Esophagus muscularis mucosa (tissue), 4 donors: ENCODE results near the gene MAP3K4. TPM values are rescaled to one million over a fixed set of nuclear protein-coding genes. Genes with fewer than 3 reads are reported as not detected.

Source experiments
- DNase-seq: peaks from one replicate; pipeline ENCODE4 v3.0.0-alpha.2; 2017; ENCODE audit errors: extremely low spot score
- H3K27ac ChIP-seq, 4 donors: fragments of 200-600 bp; sonication (generic); replicated peaks in 1 of 4; 1 replicate in 3 of 4; 2 replicates in 1 of 4; pipeline ENCODE4 v1.5.1; 2016 to 2019; ENCODE audit warnings: mild to moderate bottlenecking in 1 of 4
- H3K27me3 ChIP-seq, 4 donors: fragments of 200-600 bp; sonication (generic); one replicate each; pipeline versions ENCODE4 v1.5.1 to v1.6.0; 2016 to 2019
- H3K36me3 ChIP-seq, 4 donors: fragments of 200-600 bp; sonication (generic); one replicate each; pipeline ENCODE4 v1.5.1; 2016 to 2019
- H3K4me1 ChIP-seq, 4 donors: fragments of 200-600 bp; sonication (generic); one replicate each; pipeline ENCODE4 v1.5.1; 2016 to 2019
- H3K4me3 ChIP-seq, 4 donors: fragments of 200-600 bp; sonication (generic); 1 replicate in 2 of 4; 2 replicates in 2 of 4; pipeline ENCODE4 v1.5.1; 2016 to 2019; ENCODE audit warnings: mild to moderate bottlenecking in 4 of 4, moderate library complexity in 1 of 4
- H3K9me3 ChIP-seq, 4 donors: fragments of 200-600 bp; sonication (generic); 1 replicate in 3 of 4; 2 replicates in 1 of 4; pipeline ENCODE4 v1.5.1; 2016 to 2019
- EP300 ChIP-seq: sonication (generic); formaldehyde crosslinking; IDR thresholded peaks from one replicate; pipeline ENCODE4 v1.6.1; 2017; ENCODE audit warnings: antibody characterized with exemption
- POLR2A ChIP-seq: fragments of 450-650 bp; IDR thresholded peaks from one replicate; pipeline ENCODE4 v1.6.1; 2017; ENCODE audit warnings: antibody characterized with exemption, moderate library complexity, mild to moderate bottlenecking, low read depth
- POLR2AphosphoS5 ChIP-seq, 2 donors: sonication (generic); formaldehyde crosslinking; IDR thresholded peaks; one replicate each; pipeline ENCODE4 v1.6.1; 2017; ENCODE audit warnings: antibody characterized with exemption in 2 of 2
- WGBS: methylation state at CpG from one replicate; pipeline ENCODE4 v1.1.5; 2018; 5-methylcytosine and 5-hydroxymethylcytosine counted together
- intact Hi-C: fragments of 100-400 bp; cut with DNase I; formaldehyde crosslinking; loops from one replicate; pipeline ENCODE4 v1.15.1; 2023
- total RNA-seq, 4 donors: library from RNA; depleted of rRNA; stranded (reverse); fragments of >200 nt; gene quantifications; one replicate each; pipeline versions ENCODE4 v1.1.0 to v1.2.1, GENCODE V29; 2016
- TF ChIP-seq, protein P1 (sequence below), 3 experiments: fragments of 200-600 bp in 2 of 3; fragments of 450-650 bp in 1 of 3; sonication (generic) in 2 of 3; IDR thresholded peaks; one replicate each; pipeline ENCODE4 v1.5.1; 2017 to 2019; ENCODE audit warnings: antibody characterized with exemption in 3 of 3, mild to moderate bottlenecking in 2 of 3, moderate library complexity in 1 of 3

The MAP3K4 gene
- total RNA-seq, 4 donors from 2014 or later = 17.9 to 22.8 (median 21.5) TPM

DNA sequence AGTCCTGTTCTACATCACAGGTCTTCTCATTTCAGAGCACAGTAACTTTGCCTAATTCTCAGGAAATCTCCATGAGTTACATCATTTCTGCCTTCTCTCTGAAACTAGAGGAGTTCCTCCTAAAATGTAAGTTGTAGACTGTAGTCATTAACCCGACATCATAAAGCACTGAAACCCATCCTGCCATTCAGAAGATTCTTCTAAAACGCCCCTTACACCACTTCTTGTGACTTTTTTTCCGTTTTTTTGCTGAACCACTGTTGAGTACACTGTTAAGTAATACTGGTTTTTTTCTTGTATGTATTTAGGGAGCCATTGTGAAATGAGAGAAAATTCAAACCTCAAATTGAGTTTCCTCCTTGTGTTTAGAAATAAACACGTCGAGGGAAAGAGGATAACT is 117.3 kb downstream of the MAP3K4 start:
- Histone ChIP-seq H3K27me3 (no peaks in the 10 kb centered on the region), H3K4me1 (no peaks in the 10 kb centered on the region), H3K36me3 (peaks cover 55 to 99% (median 83%) of the 10 kb centered on the region in 4 donors), H3K9me3 (no peaks in the 10 kb centered on the region), H3K4me3 (no peak overlapping the region), H3K27ac (no peak overlapping the region)
- TF ChIP-seq POLR2A = no peak
- no peak for TF ChIP-seq EP300
- no peak for TF ChIP-seq POLR2AphosphoS5 (IDR thresholded peaks at IDR 0.05)
- TF ChIP-seq, protein P1, sequence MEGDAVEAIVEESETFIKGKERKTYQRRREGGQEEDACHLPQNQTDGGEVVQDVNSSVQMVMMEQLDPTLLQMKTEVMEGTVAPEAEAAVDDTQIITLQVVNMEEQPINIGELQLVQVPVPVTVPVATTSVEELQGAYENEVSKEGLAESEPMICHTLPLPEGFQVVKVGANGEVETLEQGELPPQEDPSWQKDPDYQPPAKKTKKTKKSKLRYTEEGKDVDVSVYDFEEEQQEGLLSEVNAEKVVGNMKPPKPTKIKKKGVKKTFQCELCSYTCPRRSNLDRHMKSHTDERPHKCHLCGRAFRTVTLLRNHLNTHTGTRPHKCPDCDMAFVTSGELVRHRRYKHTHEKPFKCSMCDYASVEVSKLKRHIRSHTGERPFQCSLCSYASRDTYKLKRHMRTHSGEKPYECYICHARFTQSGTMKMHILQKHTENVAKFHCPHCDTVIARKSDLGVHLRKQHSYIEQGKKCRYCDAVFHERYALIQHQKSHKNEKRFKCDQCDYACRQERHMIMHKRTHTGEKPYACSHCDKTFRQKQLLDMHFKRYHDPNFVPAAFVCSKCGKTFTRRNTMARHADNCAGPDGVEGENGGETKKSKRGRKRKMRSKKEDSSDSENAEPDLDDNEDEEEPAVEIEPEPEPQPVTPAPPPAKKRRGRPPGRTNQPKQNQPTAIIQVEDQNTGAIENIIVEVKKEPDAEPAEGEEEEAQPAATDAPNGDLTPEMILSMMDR (IDR thresholded peaks at IDR 0.05) = no peak
- intact Hi-C loops = no loop called here
- WGBS = 81% methylated on average over 5 of the region's 5 CpGs
- DNase-seq = no peak

DNA sequence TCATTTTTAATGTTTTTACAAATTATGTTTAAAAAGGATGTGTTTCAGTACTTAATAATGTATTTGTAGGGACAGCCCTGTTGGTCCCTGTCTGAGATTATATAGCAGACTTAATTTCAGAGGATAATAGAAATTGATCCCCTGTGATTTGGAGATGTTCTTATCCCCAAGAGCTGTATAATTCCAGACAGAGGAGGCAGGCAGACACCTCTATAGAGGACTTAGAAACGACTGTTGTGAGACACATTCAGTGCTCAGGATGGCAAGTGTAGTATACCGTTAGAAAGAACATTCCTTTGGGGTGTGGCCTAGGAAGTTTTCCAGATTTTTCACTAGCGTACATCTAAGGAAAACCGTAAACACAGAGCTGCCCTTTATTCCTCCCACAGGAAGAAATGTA is 117.8 kb downstream of the MAP3K4 start:
- intact Hi-C loops = no loop called here
- WGBS = 77% methylated on average over 3 of the region's 4 CpGs

DNA sequence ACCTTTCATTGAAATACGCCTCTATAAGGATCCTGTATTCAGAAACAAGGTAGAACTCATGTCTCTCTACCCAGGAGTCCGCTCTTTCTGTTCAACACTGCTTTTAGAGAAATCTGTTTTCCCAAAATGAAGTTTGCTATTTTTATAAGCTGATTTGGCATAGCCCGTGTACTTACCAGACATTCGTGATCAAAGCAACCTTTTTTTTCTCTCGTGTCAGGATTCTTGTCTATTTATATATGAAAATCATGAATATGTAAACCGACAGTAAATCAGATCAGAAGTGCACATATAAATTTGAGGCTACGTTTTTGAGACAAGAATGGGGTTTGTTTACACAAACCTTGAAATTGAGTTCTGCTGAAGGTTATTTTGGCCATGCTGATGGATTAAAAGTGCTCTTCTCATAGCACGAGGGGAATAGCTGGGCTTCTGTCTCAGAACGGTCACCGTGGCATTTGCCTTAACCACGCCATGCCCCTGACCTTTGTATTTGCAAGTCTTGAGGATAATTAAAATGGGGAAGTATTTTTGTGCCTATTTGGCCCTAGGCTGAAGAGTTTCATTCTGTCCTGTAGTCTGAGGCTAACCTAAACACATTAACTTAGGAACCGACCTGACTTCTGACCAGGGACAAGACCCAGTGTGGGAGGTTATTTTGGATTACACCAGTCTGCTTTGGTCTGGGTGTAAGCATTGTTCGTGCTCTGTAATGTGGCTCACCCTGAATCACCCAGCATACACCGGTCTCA is 118.6 kb downstream of the MAP3K4 start:
- DNase-seq = no peak
- 90% methylated on average over 14 of the region's 14 CpGs for WGBS
- no peaks in the 10 kb centered on the region for H3K4me1 ChIP-seq
- H3K27me3 ChIP-seq = no peaks in the 10 kb centered on the region
- TF ChIP-seq, protein P1 (IDR thresholded peaks at IDR 0.05) = no peak
- TF ChIP-seq POLR2AphosphoS5 (IDR thresholded peaks at IDR 0.05) (no peak), EP300 (no peak), POLR2A (no peak)
- intact Hi-C loops = no loop called here
- H3K36me3 ChIP-seq = peaks cover 51 to 99% (median 85%) of the 10 kb centered on the region in 4 donors
- H3K4me3 ChIP-seq = no peak overlapping the region
- H3K9me3 ChIP-seq = no peaks in the 10 kb centered on the region
- H3K27ac ChIP-seq = no peak overlapping the region

More for the DNA sequence above, 117.8 kb downstream of the MAP3K4 start:
- Histone ChIP-seq H3K9me3 (no peaks in the 10 kb centered on the region), H3K27ac (no peak overlapping the region), H3K36me3 (peaks cover 51 to 99% (median 81%) of the 10 kb centered on the region in 4 donors), H3K4me3 (no peak overlapping the region), H3K4me1 (no peaks in the 10 kb centered on the region), H3K27me3 (no peaks in the 10 kb centered on the region)
- TF ChIP-seq POLR2A (no peak), EP300 (no peak)
- DNase-seq = no peak

DNA sequence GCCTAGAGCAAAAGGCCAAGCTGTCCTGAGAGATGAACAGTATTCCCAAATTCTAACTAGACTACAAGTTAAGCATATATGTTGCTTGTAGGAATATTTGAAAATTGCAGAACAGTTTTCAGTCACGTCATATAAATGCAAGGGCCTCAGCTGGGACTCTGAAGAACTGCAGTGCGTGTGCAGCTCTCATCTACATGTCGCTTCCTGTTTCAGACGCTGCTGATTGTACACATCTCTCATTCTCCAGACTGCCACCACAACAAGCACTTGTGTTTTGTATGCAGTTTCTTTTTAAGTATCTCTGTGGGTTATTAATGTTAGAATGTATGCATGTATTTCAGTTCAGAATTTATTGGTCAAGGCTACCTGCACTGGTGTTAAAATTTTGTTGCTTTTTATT is 119.7 kb downstream of the MAP3K4 start:
- H3K4me1 ChIP-seq = no peaks in the 10 kb centered on the region
- H3K27me3 ChIP-seq = no peaks in the 10 kb centered on the region
- 88% methylated on average over 4 of the region's 4 CpGs for WGBS
- TF ChIP-seq, protein P1 (IDR thresholded peaks at IDR 0.05) = no peak
- TF ChIP-seq POLR2A = no peak
- TF ChIP-seq EP300 = no peak
- TF ChIP-seq POLR2AphosphoS5 (IDR thresholded peaks at IDR 0.05) = no peak
- DNase-seq = no peak
- intact Hi-C loops = no loop called here
- peaks cover 51 to 100% (median 91%) of the 10 kb centered on the region in 4 donors for H3K36me3 ChIP-seq
- H3K4me3 ChIP-seq = no peak overlapping the region
- no peaks in the 10 kb centered on the region for H3K9me3 ChIP-seq
- no peak overlapping the region for H3K27ac ChIP-seq

DNA sequence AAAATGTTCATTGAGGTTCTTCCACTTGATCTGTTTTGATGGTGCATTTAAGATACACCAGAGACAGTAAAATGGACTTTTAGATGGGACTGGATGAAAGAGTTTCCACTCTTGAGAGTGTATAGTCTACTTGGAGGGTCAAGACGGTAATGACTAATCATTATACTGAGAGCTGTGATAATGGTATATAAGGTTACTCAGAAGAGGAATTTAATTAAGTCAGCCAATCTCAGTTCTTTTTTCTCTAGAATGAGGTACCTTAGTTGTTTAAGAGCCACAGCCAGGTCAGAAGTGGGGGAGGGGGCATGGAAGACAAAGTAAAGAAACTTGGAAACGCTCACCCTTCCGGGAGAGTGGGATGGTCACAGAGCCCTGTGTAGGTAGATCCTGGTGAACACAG is 123.9 kb downstream of the MAP3K4 start:
- H3K27ac ChIP-seq = no peak overlapping the region
- DNase-seq = no peak
- TF ChIP-seq, protein P1 (IDR thresholded peaks at IDR 0.05) = no peak
- TF ChIP-seq POLR2AphosphoS5 (IDR thresholded peaks at IDR 0.05) (no peak), EP300 (no peak), POLR2A (no peak)
- 97% methylated on average over 3 of the region's 3 CpGs for WGBS
- peaks cover 30 to 95% (median 77%) of the 10 kb centered on the region in 4 donors for H3K36me3 ChIP-seq
- intact Hi-C loops = no loop called here
- H3K9me3 ChIP-seq = peaks cover 0 to 11% (median 4%) of the 10 kb centered on the region in 4 donors
- H3K27me3 ChIP-seq = no peaks in the 10 kb centered on the region
- no peak overlapping the region for H3K4me3 ChIP-seq
- no peaks in the 10 kb centered on the region for H3K4me1 ChIP-seq
